Measurements from ENCODE around the gene ROBO1. TPM values are rescaled to one million over a fixed set of nuclear protein-coding genes. Genes with fewer than 3 reads are reported as not detected.

Gene ROBO1
- total RNA-seq, 1 experiment from 2014 or later: 35.5 TPM

- Histone ChIP-seq H3K27me3 (ENCODE audit: low read length) (no peaks in the 10 kb centered on the region), H3K27ac (ENCODE audit: low read length) (no peak overlapping the region), H3K9me2 (replicated peaks; ENCODE audit: low read length) (no peaks in the 10 kb centered on the region), H3K36me3 (ENCODE audit: low read depth, low read length) (no peaks in the 10 kb centered on the region), H3K9ac (ENCODE audit: low read length) (no peak overlapping the region), H2AFZ (ENCODE audit: low read length) (no peak overlapping the region), H3K4me3 (ENCODE audit: low read length) (no peak overlapping the region), H3F3A (ENCODE audit: low read length, unreplicated experiment) (no peaks in the 10 kb centered on the region), H4K20me1 (ENCODE audit: low read length) (no peaks in the 10 kb centered on the region), H3K4me1 (ENCODE audit: insufficient read depth, low read length) (no peaks in the 10 kb centered on the region), H3K4me2 (ENCODE audit: low read length) (no peak overlapping the region), H3K9me3 (ENCODE audit: low read length) (no peaks in the 10 kb centered on the region), H3K79me2 (ENCODE audit: low read length) (no peaks in the 10 kb centered on the region)
- ATAC-seq: no peak
- no peak for DNase-seq
- BruUV-seq (replicated peaks): no TSS peak
- intact Hi-C loops (cut with micrococcal nuclease): no loop called here
- CTCF ChIA-PET: no interaction called here
- TF ChIP-seq CTCF (conservative IDR thresholded peaks at IDR 0.05; ENCODE audit: low read depth, low read length): no peak
- no peak for TF ChIP-seq EZH2phosphoT487 (IDR thresholded peaks at IDR 0.05; ENCODE audit: borderline replicate concordance, low read length)
- no peak for TF ChIP-seq EZH2 (IDR thresholded peaks at IDR 0.05; ENCODE audit: low read length, unreplicated experiment)
- POLR2A ChIA-PET (ENCODE audit: unreplicated experiment): no interaction called here
These were observed 862.1 kb downstream of the ROBO1 start for GRCh38 chr3:78905700-78906099.

DNA sequence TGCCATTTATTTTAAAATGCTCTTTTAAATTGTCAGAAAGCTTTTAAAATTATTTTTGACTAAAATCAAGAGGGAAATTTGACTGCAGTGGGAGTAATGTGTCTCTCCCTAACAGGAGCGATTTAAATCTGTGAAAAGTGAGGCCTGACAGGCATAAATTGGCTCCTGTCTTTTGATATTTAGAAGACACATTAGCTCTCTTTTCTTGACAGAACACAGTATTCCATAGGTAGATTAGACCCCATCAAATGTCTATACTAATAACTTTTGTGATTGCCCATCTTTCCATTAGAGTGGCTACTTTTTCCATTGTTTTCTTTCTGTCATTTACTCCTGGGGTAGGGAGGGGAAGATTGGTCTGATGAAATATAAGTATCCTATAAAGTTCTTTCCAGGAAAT lies 866.3 kb downstream of the ROBO1 start:
- BruUV-seq (replicated peaks): no TSS peak
- CTCF ChIA-PET: no interaction called here
- no peaks in the 10 kb centered on the region for H3K9me2 ChIP-seq (replicated peaks; ENCODE audit: low read length)

GRCh38 chr3:78900880-78901279 lies 866.9 kb downstream of the ROBO1 start:
- no peak for TF ChIP-seq CTCF (conservative IDR thresholded peaks at IDR 0.05; ENCODE audit: low read depth, low read length)
- no peak for TF ChIP-seq EZH2phosphoT487 (IDR thresholded peaks at IDR 0.05; ENCODE audit: borderline replicate concordance, low read length)
- H3K79me2 ChIP-seq (ENCODE audit: low read length): no peaks in the 10 kb centered on the region

More for the DNA sequence above, 866.3 kb downstream of the ROBO1 start:
- H3K4me1 ChIP-seq (ENCODE audit: insufficient read depth, low read length): no peaks in the 10 kb centered on the region
- no peak for DNase-seq
- H3F3A ChIP-seq (ENCODE audit: low read length, unreplicated experiment): no peaks in the 10 kb centered on the region
- POLR2A ChIA-PET (ENCODE audit: unreplicated experiment): no interaction called here
- no peak overlapping the region for H2AFZ ChIP-seq (ENCODE audit: low read length)
- H3K9ac ChIP-seq (ENCODE audit: low read length): no peak overlapping the region
- no peak overlapping the region for H3K27ac ChIP-seq (ENCODE audit: low read length)
- intact Hi-C loops (cut with micrococcal nuclease): no loop called here
- no peak overlapping the region for H3K4me2 ChIP-seq (ENCODE audit: low read length)
- H3K9me3 ChIP-seq (ENCODE audit: low read length): no peaks in the 10 kb centered on the region
- H3K36me3 ChIP-seq (ENCODE audit: low read depth, low read length): no peaks in the 10 kb centered on the region
- no peaks in the 10 kb centered on the region for H3K27me3 ChIP-seq (ENCODE audit: low read length)
- no peak for ATAC-seq
- no peak overlapping the region for H3K4me3 ChIP-seq (ENCODE audit: low read length)
- TF ChIP-seq EZH2phosphoT487 (IDR thresholded peaks at IDR 0.05; ENCODE audit: borderline replicate concordance, low read length): no peak
- TF ChIP-seq EZH2 (IDR thresholded peaks at IDR 0.05; ENCODE audit: low read length, unreplicated experiment): no peak
- no peak for TF ChIP-seq CTCF (conservative IDR thresholded peaks at IDR 0.05; ENCODE audit: low read depth, low read length)
- no peaks in the 10 kb centered on the region for H4K20me1 ChIP-seq (ENCODE audit: low read length)
- no peaks in the 10 kb centered on the region for H3K79me2 ChIP-seq (ENCODE audit: low read length)

More at GRCh38 chr3:78900880-78901279, 866.9 kb downstream of the ROBO1 start:
- no peaks in the 10 kb centered on the region for H3F3A ChIP-seq (ENCODE audit: low read length, unreplicated experiment)
- intact Hi-C loops (cut with micrococcal nuclease): no loop called here
- ATAC-seq (no peak), DNase-seq (no peak)
- no peaks in the 10 kb centered on the region for H3K4me1 ChIP-seq (ENCODE audit: insufficient read depth, low read length)
- no peak overlapping the region for H3K9ac ChIP-seq (ENCODE audit: low read length)
- H4K20me1 ChIP-seq (ENCODE audit: low read length): no peaks in the 10 kb centered on the region
- H3K9me2 ChIP-seq (replicated peaks; ENCODE audit: low read length): no peaks in the 10 kb centered on the region
- no peaks in the 10 kb centered on the region for H3K27me3 ChIP-seq (ENCODE audit: low read length)
- no peak overlapping the region for H2AFZ ChIP-seq (ENCODE audit: low read length)
- ChIA-PET CTCF (no interaction called here), POLR2A (ENCODE audit: unreplicated experiment) (no interaction called here)
- no peaks in the 10 kb centered on the region for H3K9me3 ChIP-seq (ENCODE audit: low read length)
- no peak overlapping the region for H3K4me3 ChIP-seq (ENCODE audit: low read length)
- H3K36me3 ChIP-seq (ENCODE audit: low read depth, low read length): no peaks in the 10 kb centered on the region
- H3K27ac ChIP-seq (ENCODE audit: low read length): no peak overlapping the region
- H3K4me2 ChIP-seq (ENCODE audit: low read length): no peak overlapping the region
- no TSS peak for BruUV-seq (replicated peaks)

Data from PC-3 (cell line).